Astrocyte of the cerebellum (primary cell): ENCODE data around the gene TNIK.

ENCODE experiments used
- DNase-seq: peaks from one replicate; pipeline ENCODE4 v3.0.0-alpha.2; 2011; ENCODE audit warnings: low read depth
- H3K4me3 ChIP-seq: 2 replicates; pipeline ENCODE4 v1.5.1; 2011; ENCODE audit warnings: mild to moderate bottlenecking, low read depth, low read length, moderate library complexity
- in situ Hi-C: cut with HindIII; loops from 2 replicates; pipeline ENCODE4 v1.10.0; 2017; ENCODE audit warnings: low sequenced_read_pairs
- TF ChIP-seq, protein P1 (sequence below): IDR thresholded peaks from 2 replicates; pipeline ENCODE4 v1.5.1; 2012; ENCODE audit warnings: low read length, low read depth, moderate library complexity, mild to moderate bottlenecking; ENCODE audit errors: missing control alignments

Gene TNIK

DNA sequence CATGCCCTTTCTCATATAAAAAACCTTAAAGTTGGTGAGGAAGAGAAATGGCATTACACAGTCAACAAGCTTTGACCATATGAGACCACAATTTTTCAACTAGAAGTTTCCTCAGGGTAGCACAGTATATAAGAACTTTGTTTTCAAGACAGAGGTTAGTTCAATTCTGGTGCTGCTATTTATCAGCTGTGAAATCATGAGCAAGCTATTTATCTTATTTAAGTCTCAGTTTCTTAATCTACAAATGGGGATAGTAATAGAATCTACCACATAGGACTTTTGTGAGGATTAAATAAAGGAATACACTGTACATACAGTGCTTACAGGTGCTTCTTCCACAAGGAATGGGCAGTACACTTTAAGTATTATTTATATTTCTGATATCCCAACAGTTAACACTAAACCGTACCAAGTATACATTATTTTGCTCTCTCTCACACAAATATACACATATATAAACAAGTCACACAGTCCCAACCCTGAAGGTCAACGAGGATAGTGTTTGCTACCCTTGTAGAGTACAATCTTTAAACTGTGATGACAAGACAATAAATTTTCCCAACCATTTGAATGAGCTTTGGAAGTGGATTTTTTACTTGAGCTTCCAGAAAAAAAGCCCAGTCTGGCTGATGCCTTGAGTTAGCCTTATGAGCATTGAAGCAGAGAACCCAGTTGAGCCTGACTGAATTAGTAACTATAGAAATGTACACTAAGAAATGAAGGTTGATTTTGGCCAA lies 178.8 kb downstream of the TNIK start:
- TF ChIP-seq, protein P1, sequence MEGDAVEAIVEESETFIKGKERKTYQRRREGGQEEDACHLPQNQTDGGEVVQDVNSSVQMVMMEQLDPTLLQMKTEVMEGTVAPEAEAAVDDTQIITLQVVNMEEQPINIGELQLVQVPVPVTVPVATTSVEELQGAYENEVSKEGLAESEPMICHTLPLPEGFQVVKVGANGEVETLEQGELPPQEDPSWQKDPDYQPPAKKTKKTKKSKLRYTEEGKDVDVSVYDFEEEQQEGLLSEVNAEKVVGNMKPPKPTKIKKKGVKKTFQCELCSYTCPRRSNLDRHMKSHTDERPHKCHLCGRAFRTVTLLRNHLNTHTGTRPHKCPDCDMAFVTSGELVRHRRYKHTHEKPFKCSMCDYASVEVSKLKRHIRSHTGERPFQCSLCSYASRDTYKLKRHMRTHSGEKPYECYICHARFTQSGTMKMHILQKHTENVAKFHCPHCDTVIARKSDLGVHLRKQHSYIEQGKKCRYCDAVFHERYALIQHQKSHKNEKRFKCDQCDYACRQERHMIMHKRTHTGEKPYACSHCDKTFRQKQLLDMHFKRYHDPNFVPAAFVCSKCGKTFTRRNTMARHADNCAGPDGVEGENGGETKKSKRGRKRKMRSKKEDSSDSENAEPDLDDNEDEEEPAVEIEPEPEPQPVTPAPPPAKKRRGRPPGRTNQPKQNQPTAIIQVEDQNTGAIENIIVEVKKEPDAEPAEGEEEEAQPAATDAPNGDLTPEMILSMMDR, result no peak
- no peak for DNase-seq
- in situ Hi-C loops, result no loop called here
- no peak overlapping the region for H3K4me3 ChIP-seq

DNA sequence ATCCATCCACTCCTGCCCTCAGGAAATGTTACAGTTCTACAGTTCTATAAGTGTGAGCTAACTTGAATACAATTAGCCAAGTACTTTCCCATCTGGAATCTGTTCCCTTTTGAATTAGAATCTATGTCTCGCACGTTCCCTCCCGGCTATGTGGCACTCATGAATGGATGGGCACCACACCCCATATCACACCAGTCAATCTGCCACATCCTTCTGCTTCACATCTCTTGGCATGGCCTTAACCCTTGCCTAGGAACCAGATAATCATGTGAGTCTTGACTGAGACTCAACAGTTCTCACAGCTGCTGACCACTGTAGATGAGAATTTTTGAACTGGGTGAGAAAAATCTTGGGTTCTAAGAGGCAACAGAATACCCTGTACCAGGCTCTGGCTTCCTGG lies 180.2 kb downstream of the TNIK start:
- in situ Hi-C loops, result no loop called here
- TF ChIP-seq, protein P1, result no peak
- DNase-seq, result no peak
- no peak overlapping the region for H3K4me3 ChIP-seq

- DNase-seq, result no peak
- H3K4me3 ChIP-seq, result no peak overlapping the region
- in situ Hi-C loops, result no loop called here
- TF ChIP-seq, protein P1, result no peak
These were observed 182.0 kb downstream of the TNIK start for GRCh38 chr3:171278299-171278590.

- TF ChIP-seq, protein P1, result no peak
- no peak for DNase-seq
- in situ Hi-C loops, result no loop called here
- H3K4me3 ChIP-seq, result no peak overlapping the region
These were observed 182.5 kb downstream of the TNIK start for GRCh38 chr3:171277456-171278298.

GRCh38 chr3:171276923-171277322 lies 183.3 kb downstream of the TNIK start:
- in situ Hi-C loops, result no loop called here
- TF ChIP-seq, protein P1, result no peak
- DNase-seq, result no peak
- H3K4me3 ChIP-seq, result no peak overlapping the region

DNA sequence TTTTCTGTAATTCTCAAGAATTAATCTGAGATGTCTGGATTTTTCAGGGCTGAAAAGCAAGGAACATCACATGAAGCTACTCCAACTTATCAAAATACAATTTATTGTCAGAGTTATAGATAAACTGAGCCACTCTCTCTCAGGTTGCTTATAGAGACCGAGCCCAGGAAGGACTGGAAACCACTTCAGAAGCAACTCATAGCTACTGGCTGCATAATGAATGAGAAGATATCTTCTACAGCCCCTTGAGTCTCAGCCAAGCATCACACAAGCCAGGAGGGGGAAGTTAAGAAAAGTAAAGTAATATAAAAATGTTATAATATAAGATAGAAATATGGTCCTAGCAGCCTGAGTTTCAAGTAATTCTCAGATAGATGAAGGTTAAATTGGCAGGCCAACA lies 186.0 kb downstream of the TNIK start:
- TF ChIP-seq, protein P1, result no peak
- DNase-seq, result no peak
- no peak overlapping the region for H3K4me3 ChIP-seq
- in situ Hi-C loops, result no loop called here
